ENCODE measurements around the gene RPL41. TPM values are rescaled to one million over a fixed set of nuclear protein-coding genes. Genes with fewer than 3 reads are reported as not detected.

RPL41 gene
- total RNA-seq, 4 donors from 2014 or later: 1,323 to 2,217 (median 1,977) TPM

DNA sequence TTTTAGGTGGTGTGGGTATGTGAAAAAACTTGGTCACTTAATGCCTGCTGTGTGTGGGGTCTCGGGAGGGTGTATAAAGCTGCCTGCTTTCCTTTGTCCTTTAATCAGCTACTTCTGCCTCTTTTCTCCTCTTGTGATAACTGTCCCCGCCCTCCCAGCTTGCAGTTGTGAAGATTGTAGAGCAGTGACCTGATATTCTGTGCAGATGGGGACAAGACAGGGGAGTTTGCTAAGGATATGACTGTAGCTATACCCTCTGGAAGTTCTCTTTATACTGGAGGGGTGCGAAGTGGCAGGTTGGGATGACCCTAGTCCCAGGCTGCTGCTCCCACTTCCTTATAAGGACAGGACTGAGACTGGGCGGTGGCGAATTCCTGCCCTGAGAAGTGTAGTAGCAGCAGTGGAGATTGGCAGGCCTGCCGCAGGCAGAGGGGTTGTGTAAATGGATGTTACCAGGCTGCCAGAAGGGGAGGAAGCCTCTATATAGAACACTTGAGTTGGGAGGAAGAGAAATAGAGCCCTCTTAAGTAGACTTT lies 42.6 kb downstream of the RPL41 start:
- peaks cover 28 to 44% of the 10 kb centered on the region in 2 donors for H3K4me1 ChIP-seq
- in situ Hi-C loops (cut with MboI; ENCODE audit: low sequenced_read_pairs in 4 of 4): no loop called here
- H3K9me3 ChIP-seq: no peaks in the 10 kb centered on the region
- peak overlapping the region; percentile 87 to 97 (median 96) for H3K27ac ChIP-seq
- TF ChIP-seq, protein P1, sequence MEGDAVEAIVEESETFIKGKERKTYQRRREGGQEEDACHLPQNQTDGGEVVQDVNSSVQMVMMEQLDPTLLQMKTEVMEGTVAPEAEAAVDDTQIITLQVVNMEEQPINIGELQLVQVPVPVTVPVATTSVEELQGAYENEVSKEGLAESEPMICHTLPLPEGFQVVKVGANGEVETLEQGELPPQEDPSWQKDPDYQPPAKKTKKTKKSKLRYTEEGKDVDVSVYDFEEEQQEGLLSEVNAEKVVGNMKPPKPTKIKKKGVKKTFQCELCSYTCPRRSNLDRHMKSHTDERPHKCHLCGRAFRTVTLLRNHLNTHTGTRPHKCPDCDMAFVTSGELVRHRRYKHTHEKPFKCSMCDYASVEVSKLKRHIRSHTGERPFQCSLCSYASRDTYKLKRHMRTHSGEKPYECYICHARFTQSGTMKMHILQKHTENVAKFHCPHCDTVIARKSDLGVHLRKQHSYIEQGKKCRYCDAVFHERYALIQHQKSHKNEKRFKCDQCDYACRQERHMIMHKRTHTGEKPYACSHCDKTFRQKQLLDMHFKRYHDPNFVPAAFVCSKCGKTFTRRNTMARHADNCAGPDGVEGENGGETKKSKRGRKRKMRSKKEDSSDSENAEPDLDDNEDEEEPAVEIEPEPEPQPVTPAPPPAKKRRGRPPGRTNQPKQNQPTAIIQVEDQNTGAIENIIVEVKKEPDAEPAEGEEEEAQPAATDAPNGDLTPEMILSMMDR (IDR thresholded peaks at IDR 0.05 in 4 of 5, conservative IDR thresholded peaks at IDR 0.05 in 1 of 5): no peak
- TF ChIP-seq POLR2A (IDR thresholded peaks at IDR 0.05): peak; percentile 40 to 53
- H3K4me3 ChIP-seq: peak overlapping the region; percentile 68 to 93 (median 80)
- DNase-seq (peak; percentile 78 to 95), ATAC-seq (peak; percentile 51 to 75)
- intact Hi-C loops (cut with DNase I; ENCODE audit: low total_unique reads): loop anchor here (1.0 to 2.0 kb wide), 5 partner anchors 30 to 477 kb away; partner anchors contain the start of genes SMARCC2 and ZC3H10
- no peaks in the 10 kb centered on the region for H3K27me3 ChIP-seq
- H3K36me3 ChIP-seq: peaks cover 0 to 47% of the 10 kb centered on the region in 2 donors

DNA sequence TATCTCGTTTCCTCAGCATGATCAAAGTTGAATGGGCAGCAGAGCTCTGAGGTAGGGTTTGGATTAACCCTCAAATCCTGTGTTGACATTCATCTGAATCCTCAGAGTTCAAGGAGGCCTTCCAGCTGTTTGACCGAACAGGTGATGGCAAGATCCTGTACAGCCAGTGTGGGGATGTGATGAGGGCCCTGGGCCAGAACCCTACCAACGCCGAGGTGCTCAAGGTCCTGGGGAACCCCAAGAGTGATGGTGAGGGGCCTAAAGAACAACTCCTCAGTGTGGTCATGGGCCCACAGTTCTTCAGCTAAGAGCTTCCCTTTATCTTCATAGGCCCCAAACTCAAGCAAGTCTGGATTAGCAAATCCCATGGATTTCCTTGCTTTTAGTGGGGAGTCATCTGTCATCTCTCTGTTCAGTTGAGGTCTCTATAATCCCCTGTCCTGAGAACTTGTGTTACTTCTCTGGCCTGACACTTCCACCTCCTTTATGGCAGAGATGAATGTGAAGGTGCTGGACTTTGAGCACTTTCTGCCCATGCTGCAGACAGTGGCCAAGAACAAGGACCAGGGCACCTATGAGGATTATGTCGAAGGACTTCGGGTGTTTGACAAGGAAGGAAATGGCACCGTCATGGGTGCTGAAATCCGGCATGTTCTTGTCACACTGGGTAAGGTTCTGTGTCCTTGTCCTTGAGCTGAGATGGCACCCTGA lies 43.2 kb downstream of the RPL41 start:
- H3K9me3 ChIP-seq: no peaks in the 10 kb centered on the region
- no peak for ATAC-seq
- peaks cover 0 to 53% of the 10 kb centered on the region in 2 donors for H3K36me3 ChIP-seq
- in situ Hi-C loops (cut with MboI; ENCODE audit: low sequenced_read_pairs in 4 of 4): no loop called here
- TF ChIP-seq POLR2A (IDR thresholded peaks at IDR 0.05): no peak
- TF ChIP-seq, protein P1 (IDR thresholded peaks at IDR 0.05 in 4 of 5, conservative IDR thresholded peaks at IDR 0.05 in 1 of 5): no peak
- DNase-seq: no peak
- H3K4me3 ChIP-seq: peak overlapping the region; percentile 68 to 93 (median 80)
- H3K4me1 ChIP-seq: peaks cover 28 to 44% of the 10 kb centered on the region in 2 donors
- no peaks in the 10 kb centered on the region for H3K27me3 ChIP-seq
- intact Hi-C loops (cut with DNase I; ENCODE audit: low total_unique reads): loop anchor here (2.0 kb wide), 3 partner anchors 29 to 63 kb away; partner anchors contain the start of genes SMARCC2 and ZC3H10
- peak overlapping the region; percentile 87 to 97 (median 96) for H3K27ac ChIP-seq

DNA sequence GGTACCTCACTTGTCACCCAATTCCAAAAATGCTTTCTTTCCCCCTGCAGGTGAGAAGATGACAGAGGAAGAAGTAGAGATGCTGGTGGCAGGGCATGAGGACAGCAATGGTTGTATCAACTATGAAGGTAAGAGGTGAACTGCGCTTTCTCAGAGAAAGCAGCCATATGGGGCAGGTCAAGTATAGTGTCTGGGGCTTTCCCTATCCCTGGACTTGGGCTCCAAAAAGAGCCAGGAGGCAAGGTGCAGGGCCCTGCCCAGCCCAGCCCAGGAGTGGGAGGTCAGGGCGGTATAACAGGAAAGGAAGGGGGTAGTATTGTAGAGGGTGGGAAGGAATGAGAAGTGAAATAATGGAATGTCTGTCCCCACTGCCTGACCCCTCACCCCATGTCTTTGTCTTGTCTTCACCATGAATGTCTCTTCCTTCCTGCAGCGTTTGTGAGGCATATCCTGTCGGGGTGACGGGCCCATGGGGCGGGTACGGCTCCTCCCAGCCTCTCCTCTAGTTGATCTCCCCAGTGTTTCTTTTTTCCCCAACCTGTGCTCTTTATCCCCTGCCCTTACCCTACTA lies 43.8 kb downstream of the RPL41 start:
- ATAC-seq (no peak), DNase-seq (no peak)
- Histone ChIP-seq H3K36me3 (peaks cover 0 to 60% of the 10 kb centered on the region in 2 donors), H3K4me1 (peaks cover 28 to 44% of the 10 kb centered on the region in 2 donors), H3K27ac (peak overlapping the region; percentile 87 to 97 (median 96)), H3K27me3 (no peaks in the 10 kb centered on the region), H3K4me3 (peak overlapping the region; percentile 68 to 93 (median 80)), H3K9me3 (no peaks in the 10 kb centered on the region)
- in situ Hi-C loops (cut with MboI; ENCODE audit: low sequenced_read_pairs in 4 of 4) (no loop called here), intact Hi-C loops (cut with DNase I; ENCODE audit: low total_unique reads) (no loop called here)
- no peak for TF ChIP-seq POLR2A (IDR thresholded peaks at IDR 0.05)
- TF ChIP-seq, protein P1 (IDR thresholded peaks at IDR 0.05 in 4 of 5, conservative IDR thresholded peaks at IDR 0.05 in 1 of 5): no peak

DNA sequence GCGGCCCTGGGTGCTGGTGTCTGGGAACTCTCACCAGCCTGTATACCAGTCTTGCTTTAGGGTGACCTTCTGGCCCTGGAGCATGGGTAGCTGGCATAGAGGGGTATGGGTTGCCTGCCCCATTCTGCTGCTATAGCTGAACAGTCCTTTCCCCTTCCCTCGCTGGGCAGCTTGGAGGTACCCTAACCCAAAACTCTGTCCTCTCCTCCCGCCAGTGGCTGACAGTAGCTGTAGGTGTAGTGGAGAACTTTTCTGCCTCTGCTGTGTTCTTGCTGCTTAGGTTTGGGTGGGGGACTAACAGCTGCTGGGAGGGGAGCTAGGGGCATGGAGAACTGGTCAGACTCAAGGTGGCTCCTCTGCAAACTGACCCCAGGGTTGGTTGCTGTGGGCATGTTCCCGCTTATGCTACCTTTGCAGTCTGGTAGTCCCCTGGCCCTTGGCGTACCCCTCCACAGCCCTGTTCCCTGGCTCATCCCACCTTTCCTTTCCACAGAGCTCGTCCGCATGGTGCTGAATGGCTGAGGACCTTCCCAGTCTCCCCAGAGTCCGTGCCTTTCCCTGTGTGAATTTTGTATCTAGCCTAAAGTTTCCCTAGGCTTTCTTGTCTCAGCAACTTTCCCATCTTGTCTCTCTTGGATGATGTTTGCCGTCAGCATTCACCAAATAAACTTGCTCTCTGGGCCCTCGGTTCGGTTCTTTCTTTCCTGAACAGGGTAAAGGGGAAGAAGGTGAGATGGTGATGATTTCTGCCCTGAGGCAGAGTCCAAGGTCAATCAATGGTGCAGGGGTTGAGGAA lies 44.7 kb downstream of the RPL41 start:
- peak overlapping the region; percentile 87 to 97 (median 96) for H3K27ac ChIP-seq
- no peaks in the 10 kb centered on the region for H3K9me3 ChIP-seq
- peaks cover 28 to 44% of the 10 kb centered on the region in 2 donors for H3K4me1 ChIP-seq
- ATAC-seq (no peak), DNase-seq (no peak)
- TF ChIP-seq POLR2A (IDR thresholded peaks at IDR 0.05): no peak
- TF ChIP-seq, protein P1 (IDR thresholded peaks at IDR 0.05 in 4 of 5, conservative IDR thresholded peaks at IDR 0.05 in 1 of 5): no peak
- H3K4me3 ChIP-seq: peak overlapping the region; percentile 68 to 93 (median 80)
- in situ Hi-C loops (cut with MboI; ENCODE audit: low sequenced_read_pairs in 4 of 4) (no loop called here), intact Hi-C loops (cut with DNase I; ENCODE audit: low total_unique reads) (no loop called here)
- no peaks in the 10 kb centered on the region for H3K27me3 ChIP-seq
- peaks cover 0 to 68% of the 10 kb centered on the region in 2 donors for H3K36me3 ChIP-seq

Measured in gastrocnemius medialis (tissue), 4 donors.